ENCODE measurements around the gene WNT16. TPM values are rescaled to one million over a fixed set of nuclear protein-coding genes. Genes with fewer than 3 reads are reported as not detected.

Gene WNT16
- total RNA-seq = 5.6 TPM

GRCh38 chr7:121328508-121329190 lies at the start of gene WNT16:
Gene WNT16 (plus strand): TSS chr7:121329000. CDS start chr7:121329293, 293 bp downstream.

Other genes with a start within 250 kb of the WNT16 start
- gene FAM3C, start 67.3 kb downstream of the WNT16 start, total RNA-seq = 98.3 TPM

All from camera-type eye (tissue), 1 donor.